ENCODE data around the gene KIF22. TPM values are rescaled to one million over a fixed set of nuclear protein-coding genes. Genes with fewer than 3 reads are reported as not detected.
"Not testable (repeated sequence)": the region's sequence is repeated elsewhere in the genome, so short reads cannot be mapped to it uniquely, and the experiment has no call there.

Gene KIF22
- polyA plus RNA-seq, 2 donors: 43.3 to 57.9 TPM

DNA sequence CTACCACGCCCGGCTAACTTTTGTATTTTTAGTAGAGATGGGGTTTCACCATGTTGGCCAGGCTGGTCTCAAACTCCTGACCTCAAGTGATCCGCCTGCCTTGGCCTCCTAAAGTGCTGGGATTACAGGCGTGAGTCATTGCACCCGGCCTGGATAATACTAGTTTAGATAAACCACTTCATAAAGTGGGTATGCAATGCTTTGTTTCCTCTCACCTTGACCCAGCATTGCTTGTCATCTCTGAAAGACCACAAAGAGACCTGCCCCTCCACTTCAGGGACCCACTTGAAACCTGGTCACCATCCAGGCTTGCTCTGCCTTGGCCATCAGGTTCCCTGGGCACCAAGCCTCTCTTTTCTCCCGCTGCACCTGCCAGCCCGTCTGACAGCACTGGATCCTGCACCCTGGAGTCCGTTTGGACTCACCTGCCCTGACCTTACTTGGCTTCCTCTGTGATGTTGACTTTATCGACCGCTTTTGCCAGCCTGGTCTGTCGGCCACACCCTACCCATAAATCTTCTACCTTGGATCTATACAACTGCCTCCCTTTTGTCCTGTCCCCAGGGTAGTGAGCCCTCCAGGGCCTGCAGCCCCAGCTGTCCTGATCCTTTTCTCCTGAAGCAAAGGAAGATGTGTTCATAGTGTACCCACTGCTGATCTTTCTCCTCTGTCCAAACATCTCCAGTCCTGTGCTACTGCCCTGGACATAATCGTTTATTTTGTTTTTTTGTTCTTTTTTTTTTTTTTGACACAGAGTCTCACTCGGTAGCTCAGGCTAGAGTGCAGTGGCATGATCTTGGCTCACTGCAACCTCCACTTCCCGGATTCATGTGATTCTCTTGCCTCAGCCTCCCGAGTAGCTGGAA lies 25.2 kb upstream of the KIF22 start:
- Histone ChIP-seq H3K36me3 (ENCODE audit: control insufficient read depth in 2 of 2, insufficient read depth in 2 of 2, low read length in 1 of 2) (no peaks in the 10 kb centered on the region), H3K27me3 (ENCODE audit: control insufficient read depth in 1 of 2, insufficient read depth in 2 of 2, low read length in 2 of 2) (no peaks in the 10 kb centered on the region), H3K4me1 (ENCODE audit: control insufficient read depth in 2 of 2, insufficient read depth in 2 of 2, low read length in 1 of 2) (no peaks in the 10 kb centered on the region), H3K9me3 (ENCODE audit: control insufficient read depth in 2 of 2, insufficient read depth in 1 of 2, low read depth in 1 of 2, low read length in 1 of 2) (no peaks in the 10 kb centered on the region), H3K27ac (ENCODE audit: low read depth in 2 of 2, low read length in 1 of 2) (no peak overlapping the region), H3K4me3 (ENCODE audit: low read depth in 1 of 2, low read length in 2 of 2) (no peak overlapping the region)
- WGBS, 2 donors: 51 to 55% methylated on average over 15 of the region's 15 CpGs

DNA sequence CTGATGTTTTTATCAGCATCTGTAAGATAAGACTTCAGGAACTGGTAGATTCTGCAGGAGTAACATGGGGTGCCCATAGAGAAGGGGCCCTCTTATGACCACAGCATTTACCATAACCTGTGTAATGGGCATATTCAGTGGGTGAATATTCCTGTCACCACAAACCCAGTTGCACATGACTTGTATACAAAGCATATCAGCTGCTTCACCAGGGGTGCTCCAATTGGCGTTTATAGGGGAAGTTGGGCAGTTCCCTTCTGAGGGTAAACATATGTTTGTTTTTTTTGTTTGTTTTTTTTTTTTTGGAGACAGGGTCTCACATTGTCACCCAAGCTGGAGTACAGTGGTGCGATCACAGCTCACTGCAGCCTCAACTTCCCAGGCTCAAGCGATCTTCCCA lies 24.0 kb upstream of the KIF22 start:
- Histone ChIP-seq H3K4me3 (ENCODE audit: low read depth in 1 of 2, low read length in 2 of 2) (no peak overlapping the region), H3K36me3 (ENCODE audit: control insufficient read depth in 2 of 2, insufficient read depth in 2 of 2, low read length in 1 of 2) (no peaks in the 10 kb centered on the region), H3K27ac (ENCODE audit: low read depth in 2 of 2, low read length in 1 of 2) (no peak overlapping the region), H3K27me3 (ENCODE audit: control insufficient read depth in 1 of 2, insufficient read depth in 2 of 2, low read length in 2 of 2) (no peaks in the 10 kb centered on the region), H3K9me3 (ENCODE audit: control insufficient read depth in 2 of 2, insufficient read depth in 1 of 2, low read depth in 1 of 2, low read length in 1 of 2) (no peaks in the 10 kb centered on the region), H3K4me1 (ENCODE audit: control insufficient read depth in 2 of 2, insufficient read depth in 2 of 2, low read length in 1 of 2) (no peaks in the 10 kb centered on the region)
- 85 to 95% methylated on average over 3 of the region's 3 CpGs for WGBS, 2 donors

- H3K27ac ChIP-seq (ENCODE audit: low read depth in 2 of 2, low read length in 1 of 2): no peak overlapping the region
- no peaks in the 10 kb centered on the region for H3K4me1 ChIP-seq (ENCODE audit: control insufficient read depth in 2 of 2, insufficient read depth in 2 of 2, low read length in 1 of 2)
- H3K4me3 ChIP-seq (ENCODE audit: low read depth in 1 of 2, low read length in 2 of 2): no peak overlapping the region
- H3K9me3 ChIP-seq (ENCODE audit: control insufficient read depth in 2 of 2, insufficient read depth in 1 of 2, low read depth in 1 of 2, low read length in 1 of 2): no peaks in the 10 kb centered on the region
- H3K27me3 ChIP-seq (ENCODE audit: control insufficient read depth in 1 of 2, insufficient read depth in 2 of 2, low read length in 2 of 2): no peaks in the 10 kb centered on the region
- no peaks in the 10 kb centered on the region for H3K36me3 ChIP-seq (ENCODE audit: control insufficient read depth in 2 of 2, insufficient read depth in 2 of 2, low read length in 1 of 2)
- 88 to 94% methylated on average over 3 of the region's 3 CpGs for WGBS, 2 donors
These were observed 23.5 kb upstream of the KIF22 start for GRCh38 chr16:29767062-29767461.

DNA sequence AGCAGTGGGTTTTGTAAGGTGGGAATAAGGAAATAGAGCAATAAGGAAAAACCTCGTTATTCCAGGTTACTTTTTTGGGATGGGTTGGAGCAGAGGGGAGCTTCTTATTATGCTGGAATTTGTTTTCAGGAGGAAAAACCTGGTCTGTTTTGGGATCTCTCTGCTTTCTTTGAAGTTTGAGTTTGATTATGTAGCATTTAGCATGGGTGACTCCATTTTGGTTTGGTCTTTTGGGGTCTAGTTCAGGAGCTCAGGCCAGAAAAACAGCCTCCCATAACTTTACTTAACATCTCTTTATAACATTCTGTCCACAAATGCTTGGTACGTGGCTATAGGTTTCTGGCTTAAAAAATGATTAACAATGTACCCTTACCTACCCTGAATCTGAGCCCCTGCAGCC lies 21.0 kb upstream of the KIF22 start:
- no peaks in the 10 kb centered on the region for H3K4me1 ChIP-seq (ENCODE audit: control insufficient read depth in 2 of 2, insufficient read depth in 2 of 2, low read length in 1 of 2)
- no peak overlapping the region for H3K4me3 ChIP-seq (ENCODE audit: low read depth in 1 of 2, low read length in 2 of 2)
- 88 to 89% methylated on average over 2 of the region's 2 CpGs for WGBS, 2 donors
- H3K9me3 ChIP-seq (ENCODE audit: control insufficient read depth in 2 of 2, insufficient read depth in 1 of 2, low read depth in 1 of 2, low read length in 1 of 2): no peaks in the 10 kb centered on the region
- no peaks in the 10 kb centered on the region for H3K36me3 ChIP-seq (ENCODE audit: control insufficient read depth in 2 of 2, insufficient read depth in 2 of 2, low read length in 1 of 2)
- H3K27ac ChIP-seq (ENCODE audit: low read depth in 2 of 2, low read length in 1 of 2): no peak overlapping the region
- no peaks in the 10 kb centered on the region for H3K27me3 ChIP-seq (ENCODE audit: control insufficient read depth in 1 of 2, insufficient read depth in 2 of 2, low read length in 2 of 2)

DNA sequence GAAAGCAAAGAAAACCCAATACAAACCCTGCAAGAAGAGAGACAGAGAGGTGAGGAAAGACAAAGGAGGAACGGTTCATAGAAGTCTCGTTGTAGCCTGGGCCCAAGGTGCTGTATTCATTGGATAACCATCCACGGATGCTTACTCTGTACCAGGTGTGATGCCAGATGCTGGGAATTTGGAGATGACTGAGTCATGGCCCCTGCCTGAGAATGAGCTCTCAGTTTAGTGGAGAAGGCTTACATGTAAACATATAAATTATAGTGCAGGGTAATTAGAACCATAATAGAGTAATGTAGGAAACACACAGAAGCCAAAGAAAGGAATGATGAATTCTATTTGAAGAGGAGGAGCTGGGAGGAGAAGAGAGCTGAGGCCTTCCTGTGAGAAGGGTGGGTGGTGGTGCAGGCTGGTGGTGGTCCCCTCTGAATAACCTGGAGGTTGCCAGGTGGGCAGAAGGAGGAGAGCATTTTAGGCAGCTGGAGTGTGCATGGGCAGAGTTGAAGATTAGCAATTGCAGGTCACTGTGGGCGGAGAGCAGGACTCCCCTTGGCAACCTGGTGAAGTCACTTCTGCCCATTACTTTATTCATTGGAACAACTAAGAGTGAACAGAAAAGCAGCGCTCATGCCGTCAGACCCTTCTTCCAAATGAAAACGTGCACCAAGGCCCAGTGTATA lies 20.2 kb upstream of the KIF22 start:
- no peak overlapping the region for H3K4me3 ChIP-seq (ENCODE audit: low read depth in 1 of 2, low read length in 2 of 2)
- no peaks in the 10 kb centered on the region for H3K27me3 ChIP-seq (ENCODE audit: control insufficient read depth in 1 of 2, insufficient read depth in 2 of 2, low read length in 2 of 2)
- H3K27ac ChIP-seq (ENCODE audit: low read depth in 2 of 2, low read length in 1 of 2): no peak overlapping the region
- WGBS, 2 donors: 78 to 80% methylated on average over 7 of the region's 7 CpGs
- H3K9me3 ChIP-seq (ENCODE audit: control insufficient read depth in 2 of 2, insufficient read depth in 1 of 2, low read depth in 1 of 2, low read length in 1 of 2): no peaks in the 10 kb centered on the region
- no peaks in the 10 kb centered on the region for H3K36me3 ChIP-seq (ENCODE audit: control insufficient read depth in 2 of 2, insufficient read depth in 2 of 2, low read length in 1 of 2)
- no peaks in the 10 kb centered on the region for H3K4me1 ChIP-seq (ENCODE audit: control insufficient read depth in 2 of 2, insufficient read depth in 2 of 2, low read length in 1 of 2)

DNA sequence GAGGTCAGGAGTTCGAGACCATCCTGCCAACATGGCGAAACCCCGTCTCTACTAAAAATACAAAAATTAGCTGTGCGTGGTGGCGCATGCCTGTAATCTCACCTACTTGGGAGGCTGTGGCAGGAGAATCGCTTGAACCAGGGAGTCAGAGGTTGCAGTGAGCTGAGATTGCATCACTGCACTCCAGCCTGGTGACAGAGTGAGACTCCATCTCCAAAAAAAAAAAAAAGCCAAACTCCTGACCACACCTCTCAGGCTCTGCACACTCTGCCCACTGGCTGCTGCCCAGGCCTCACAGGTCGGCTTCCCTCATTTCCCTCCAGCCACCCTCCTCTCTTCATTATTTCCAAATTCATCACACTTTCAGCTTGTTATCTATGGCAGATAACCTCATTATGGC lies 18.2 kb upstream of the KIF22 start:
- H3K27me3 ChIP-seq (ENCODE audit: control insufficient read depth in 1 of 2, insufficient read depth in 2 of 2, low read length in 2 of 2); H3K4me1 ChIP-seq (ENCODE audit: control insufficient read depth in 2 of 2, insufficient read depth in 2 of 2, low read length in 1 of 2); H3K9me3 ChIP-seq (ENCODE audit: control insufficient read depth in 2 of 2, insufficient read depth in 1 of 2, low read depth in 1 of 2, low read length in 1 of 2); H3K4me3 ChIP-seq (ENCODE audit: low read depth in 1 of 2, low read length in 2 of 2); H3K27ac ChIP-seq (ENCODE audit: low read depth in 2 of 2, low read length in 1 of 2); H3K36me3 ChIP-seq (ENCODE audit: control insufficient read depth in 2 of 2, insufficient read depth in 2 of 2, low read length in 1 of 2): not testable (repeated sequence)
- 84 to 85% methylated on average over 7 of the region's 7 CpGs for WGBS, 2 donors

GRCh38 chr16:29774730-29775129 lies 15.8 kb upstream of the KIF22 start:
- no peaks in the 10 kb centered on the region for H3K4me1 ChIP-seq (ENCODE audit: control insufficient read depth in 2 of 2, insufficient read depth in 2 of 2, low read length in 1 of 2)
- H3K9me3 ChIP-seq (ENCODE audit: control insufficient read depth in 2 of 2, insufficient read depth in 1 of 2, low read depth in 1 of 2, low read length in 1 of 2): no peaks in the 10 kb centered on the region
- H3K27me3 ChIP-seq (ENCODE audit: control insufficient read depth in 1 of 2, insufficient read depth in 2 of 2, low read length in 2 of 2): no peaks in the 10 kb centered on the region
- 90 to 91% methylated on average over 5 of the region's 5 CpGs for WGBS, 2 donors
- no peak overlapping the region for H3K4me3 ChIP-seq (ENCODE audit: low read depth in 1 of 2, low read length in 2 of 2)
- H3K27ac ChIP-seq (ENCODE audit: low read depth in 2 of 2, low read length in 1 of 2): no peak overlapping the region
- no peaks in the 10 kb centered on the region for H3K36me3 ChIP-seq (ENCODE audit: control insufficient read depth in 2 of 2, insufficient read depth in 2 of 2, low read length in 1 of 2)

GRCh38 chr16:29775742-29776408 lies 14.7 kb upstream of the KIF22 start:
- H3K4me1 ChIP-seq (ENCODE audit: control insufficient read depth in 2 of 2, insufficient read depth in 2 of 2, low read length in 1 of 2): no peaks in the 10 kb centered on the region
- H3K4me3 ChIP-seq (ENCODE audit: low read depth in 1 of 2, low read length in 2 of 2): no peak overlapping the region
- no peaks in the 10 kb centered on the region for H3K9me3 ChIP-seq (ENCODE audit: control insufficient read depth in 2 of 2, insufficient read depth in 1 of 2, low read depth in 1 of 2, low read length in 1 of 2)
- WGBS, 2 donors: 61 to 74% methylated on average over 4 of the region's 4 CpGs
- H3K27ac ChIP-seq (ENCODE audit: low read depth in 2 of 2, low read length in 1 of 2): no peak overlapping the region
- H3K36me3 ChIP-seq (ENCODE audit: control insufficient read depth in 2 of 2, insufficient read depth in 2 of 2, low read length in 1 of 2): no peaks in the 10 kb centered on the region
- no peaks in the 10 kb centered on the region for H3K27me3 ChIP-seq (ENCODE audit: control insufficient read depth in 1 of 2, insufficient read depth in 2 of 2, low read length in 2 of 2)

GRCh38 chr16:29777576-29778350 lies 12.8 kb upstream of the KIF22 start, which contains the start of gene ZG16:
TSS of gene ZG16 (plus strand) at chr16:29778256. CDS start at chr16:29779267, 1,011 bp downstream.
- H3K27ac ChIP-seq (ENCODE audit: low read depth in 2 of 2, low read length in 1 of 2): no peak within 1 kb of the TSS

More at GRCh38 chr16:29777576-29778350, 12.8 kb upstream of the KIF22 start, which contains the start of gene ZG16:
- H3K9me3 ChIP-seq (ENCODE audit: control insufficient read depth in 2 of 2, insufficient read depth in 1 of 2, low read depth in 1 of 2, low read length in 1 of 2): no peaks in the 10 kb centered on the region
- 80% methylated on average over 10 of the region's 10 CpGs for WGBS, 2 donors
- no peaks in the 10 kb centered on the region for H3K4me1 ChIP-seq (ENCODE audit: control insufficient read depth in 2 of 2, insufficient read depth in 2 of 2, low read length in 1 of 2)
- no peaks in the 10 kb centered on the region for H3K36me3 ChIP-seq (ENCODE audit: control insufficient read depth in 2 of 2, insufficient read depth in 2 of 2, low read length in 1 of 2)
- H3K4me3 ChIP-seq (ENCODE audit: low read depth in 1 of 2, low read length in 2 of 2): no peak within 1 kb of the TSS
- no peaks in the 10 kb centered on the region for H3K27me3 ChIP-seq (ENCODE audit: control insufficient read depth in 1 of 2, insufficient read depth in 2 of 2, low read length in 2 of 2)

All from esophagus (tissue), 2 donors.